Heart left ventricle (tissue), 13 donors: ENCODE measurements around the gene LTBP2.

ENCODE experiments used
- POLR2A ChIP-seq, 2 donors: fragments of 450-650 bp; IDR thresholded peaks; one replicate each; pipeline ENCODE4 v1.6.1; 2017; ENCODE audit warnings: antibody characterized with exemption in 2 of 2, mild to moderate bottlenecking in 2 of 2, moderate library complexity in 2 of 2
- TF ChIP-seq, protein P1 (sequence below), 12 donors: fragments of 200-600 bp; sonication (generic) in 4 of 12; IDR thresholded peaks; one replicate each; pipeline versions ENCODE4 v1.5.0 to v1.8.0; 2018 to 2022; ENCODE audit warnings: antibody characterized with exemption in 12 of 12, mild to moderate bottlenecking in 5 of 12
- donor health status: ischemic (EF 13 %, LVEDD 7.1; RV severe dilation, severe dysfunction).
- donor health status: DM: no; HTN: yes; CAD: no.
- donor health status: DM: no; HTN: no; CAD: no.
- donor health status: ischemic (EF 25% LVEDD 6.9; RV normal size, moderate dysfunction).
- donor health status: ischemic (EF 25% LVEDD 5.7; RV mildly dilated, moderate dysfunction).
- donor health status: ischemic (EF 35%, LVEDD 5.7; RV mildly dilated, moderate dysfunction).
- donor health status: nonischemic (EF 11% LVEDD 7.7; RV severe dilation, severe dysfunction).
- donor health status: DM: yes; HTN: yes; CAD: no.
- donor health status: PGD.
- donor health status: ischemic (EF 29% LVEDD 5.4; RV normal size, mild dysfunction).
- donor health status: nonischemic (EF 23%, LVEDD 6.1; RV moderate dilation, normal function).

DNA sequence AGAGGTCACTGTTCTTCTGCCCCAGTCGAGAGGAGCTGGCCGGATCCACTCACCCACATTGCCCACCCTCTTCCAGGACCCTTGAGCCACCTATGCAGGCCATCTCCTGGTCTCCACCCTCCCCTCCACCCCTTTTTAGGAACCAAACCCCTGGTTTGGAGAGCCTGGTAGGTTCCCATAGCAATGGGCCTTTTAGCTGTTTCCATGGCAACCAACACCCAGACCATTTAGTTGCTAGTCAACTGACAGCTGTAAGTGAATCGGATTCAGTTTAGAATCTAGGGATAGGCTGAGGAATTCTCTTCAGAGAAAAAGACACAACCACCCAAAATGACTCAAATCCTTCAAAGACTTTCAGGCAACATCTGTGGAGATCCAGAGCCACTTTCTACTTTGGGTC lies 135.4 kb downstream of the LTBP2 start:
- TF ChIP-seq, protein P1, sequence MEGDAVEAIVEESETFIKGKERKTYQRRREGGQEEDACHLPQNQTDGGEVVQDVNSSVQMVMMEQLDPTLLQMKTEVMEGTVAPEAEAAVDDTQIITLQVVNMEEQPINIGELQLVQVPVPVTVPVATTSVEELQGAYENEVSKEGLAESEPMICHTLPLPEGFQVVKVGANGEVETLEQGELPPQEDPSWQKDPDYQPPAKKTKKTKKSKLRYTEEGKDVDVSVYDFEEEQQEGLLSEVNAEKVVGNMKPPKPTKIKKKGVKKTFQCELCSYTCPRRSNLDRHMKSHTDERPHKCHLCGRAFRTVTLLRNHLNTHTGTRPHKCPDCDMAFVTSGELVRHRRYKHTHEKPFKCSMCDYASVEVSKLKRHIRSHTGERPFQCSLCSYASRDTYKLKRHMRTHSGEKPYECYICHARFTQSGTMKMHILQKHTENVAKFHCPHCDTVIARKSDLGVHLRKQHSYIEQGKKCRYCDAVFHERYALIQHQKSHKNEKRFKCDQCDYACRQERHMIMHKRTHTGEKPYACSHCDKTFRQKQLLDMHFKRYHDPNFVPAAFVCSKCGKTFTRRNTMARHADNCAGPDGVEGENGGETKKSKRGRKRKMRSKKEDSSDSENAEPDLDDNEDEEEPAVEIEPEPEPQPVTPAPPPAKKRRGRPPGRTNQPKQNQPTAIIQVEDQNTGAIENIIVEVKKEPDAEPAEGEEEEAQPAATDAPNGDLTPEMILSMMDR (IDR thresholded peaks at IDR 0.05), result no peak
- no peak for TF ChIP-seq POLR2A (IDR thresholded peaks at IDR 0.05)
